Measurements from ENCODE around the gene BPIFA3. TPM values are rescaled to one million over a fixed set of nuclear protein-coding genes. Genes with fewer than 3 reads are reported as not detected.

Gene BPIFA3
- total and polyA plus RNA-seq, 7 donors = not detected

GRCh38 chr20:33231237-33231636 lies 14.1 kb downstream of the BPIFA3 start:
- Histone ChIP-seq H3K4me1 (no peaks in the 10 kb centered on the region), H3K27me3 (peaks cover 0 to 19% (median 0%) of the 10 kb centered on the region in 3 donors)
- intact Hi-C loops (cut with DNase I) = no loop called here

GRCh38 chr20:33232486-33233072 lies 15.4 kb downstream of the BPIFA3 start:
- no peak for DNase-seq
- H3K27ac ChIP-seq = no peak overlapping the region
- H3K9me3 ChIP-seq = no peaks in the 10 kb centered on the region
- no peaks in the 10 kb centered on the region for H3K4me1 ChIP-seq
- intact Hi-C loops (cut with DNase I) = no loop called here
- H3K4me3 ChIP-seq = no peak overlapping the region
- TF ChIP-seq CTCF (IDR thresholded peaks at IDR 0.05) (no peak), EP300 (IDR thresholded peaks at IDR 0.05) (no peak), POLR2AphosphoS5 (IDR thresholded peaks at IDR 0.05) (no peak), POLR2A (IDR thresholded peaks at IDR 0.05) (no peak)
- 9 to 18% methylated on average over 2 of the region's 2 CpGs for WGBS, 2 donors
- no peaks in the 10 kb centered on the region for H3K36me3 ChIP-seq
- H3K27me3 ChIP-seq = peaks cover 0 to 19% (median 0%) of the 10 kb centered on the region in 3 donors

More at GRCh38 chr20:33231237-33231636, 14.1 kb downstream of the BPIFA3 start:
- 62 to 73% methylated on average over 7 of the region's 7 CpGs for WGBS, 2 donors
- Histone ChIP-seq H3K27ac (no peak overlapping the region), H3K4me3 (no peak overlapping the region), H3K9me3 (no peaks in the 10 kb centered on the region), H3K36me3 (no peaks in the 10 kb centered on the region)
- no peak for DNase-seq
- no peak for TF ChIP-seq EP300 (IDR thresholded peaks at IDR 0.05)
- no peak for TF ChIP-seq POLR2A (IDR thresholded peaks at IDR 0.05)
- TF ChIP-seq CTCF (IDR thresholded peaks at IDR 0.05) = no peak
- no peak for TF ChIP-seq POLR2AphosphoS5 (IDR thresholded peaks at IDR 0.05)

- Histone ChIP-seq H3K4me3 (no peak overlapping the region), H3K36me3 (no peaks in the 10 kb centered on the region), H3K27ac (no peak overlapping the region), H3K27me3 (peaks cover 0 to 19% (median 0%) of the 10 kb centered on the region in 3 donors), H3K9me3 (no peaks in the 10 kb centered on the region), H3K4me1 (no peaks in the 10 kb centered on the region)
- TF ChIP-seq POLR2A (IDR thresholded peaks at IDR 0.05) = no peak
- TF ChIP-seq CTCF (IDR thresholded peaks at IDR 0.05) = no peak
- no peak for TF ChIP-seq EP300 (IDR thresholded peaks at IDR 0.05)
- TF ChIP-seq POLR2AphosphoS5 (IDR thresholded peaks at IDR 0.05) = no peak
- DNase-seq = no peak
- intact Hi-C loops (cut with DNase I) = no loop called here
- WGBS, 2 donors = 23 to 35% methylated on average over 5 of the region's 5 CpGs
Observed at GRCh38 chr20:33233129-33233774, 16.1 kb downstream of the BPIFA3 start.

GRCh38 chr20:33234050-33234449 lies 16.9 kb downstream of the BPIFA3 start:
- Histone ChIP-seq H3K27me3 (peaks cover 0 to 19% (median 0%) of the 10 kb centered on the region in 3 donors), H3K9me3 (no peaks in the 10 kb centered on the region), H3K4me1 (no peaks in the 10 kb centered on the region), H3K36me3 (no peaks in the 10 kb centered on the region), H3K27ac (no peak overlapping the region), H3K4me3 (no peak overlapping the region)
- intact Hi-C loops (cut with DNase I) = no loop called here
- DNase-seq = no peak
- TF ChIP-seq EP300 (IDR thresholded peaks at IDR 0.05) (no peak), CTCF (IDR thresholded peaks at IDR 0.05) (no peak), POLR2AphosphoS5 (IDR thresholded peaks at IDR 0.05) (no peak), POLR2A (IDR thresholded peaks at IDR 0.05) (no peak)
- WGBS, 2 donors = 86 to 93% methylated on average over 2 of the region's 2 CpGs

Measured in sigmoid colon (tissue), 7 donors.